Brain pericyte (primary cell): ENCODE measurements around the gene FOXN1.

Experiments
- DNase-seq: peaks from one replicate; pipeline ENCODE4 v3.0.0-alpha.2; 2012; ENCODE audit warnings: low read depth, low spot score

The FOXN1 gene

GRCh38 chr17:28477928-28478327, 28.2 kb upstream of the FOXN1 start:
- no peak for DNase-seq

GRCh38 chr17:28478712-28479615, 27.2 kb upstream of the FOXN1 start:
- no peak for DNase-seq

DNA sequence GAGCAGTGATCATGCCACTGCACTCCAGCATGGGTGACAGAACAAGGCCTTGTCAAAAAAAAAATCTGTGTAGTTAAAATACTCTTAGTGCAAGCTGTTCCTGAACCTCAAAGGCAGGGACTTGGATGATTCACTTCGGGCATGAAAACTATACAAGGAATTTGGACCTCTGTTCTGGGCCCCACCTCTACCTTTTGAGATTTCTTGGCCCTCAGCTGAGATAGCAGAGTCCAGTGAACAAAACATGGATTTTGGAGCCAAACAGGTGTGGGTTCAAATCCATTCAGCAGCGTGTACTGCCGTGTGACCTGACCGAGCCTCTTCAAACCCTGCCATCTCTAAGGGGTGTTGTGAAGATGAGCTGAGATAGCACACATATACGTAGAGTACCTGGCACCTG, 25.9 kb upstream of the FOXN1 start:
- DNase-seq = no peak

DNA sequence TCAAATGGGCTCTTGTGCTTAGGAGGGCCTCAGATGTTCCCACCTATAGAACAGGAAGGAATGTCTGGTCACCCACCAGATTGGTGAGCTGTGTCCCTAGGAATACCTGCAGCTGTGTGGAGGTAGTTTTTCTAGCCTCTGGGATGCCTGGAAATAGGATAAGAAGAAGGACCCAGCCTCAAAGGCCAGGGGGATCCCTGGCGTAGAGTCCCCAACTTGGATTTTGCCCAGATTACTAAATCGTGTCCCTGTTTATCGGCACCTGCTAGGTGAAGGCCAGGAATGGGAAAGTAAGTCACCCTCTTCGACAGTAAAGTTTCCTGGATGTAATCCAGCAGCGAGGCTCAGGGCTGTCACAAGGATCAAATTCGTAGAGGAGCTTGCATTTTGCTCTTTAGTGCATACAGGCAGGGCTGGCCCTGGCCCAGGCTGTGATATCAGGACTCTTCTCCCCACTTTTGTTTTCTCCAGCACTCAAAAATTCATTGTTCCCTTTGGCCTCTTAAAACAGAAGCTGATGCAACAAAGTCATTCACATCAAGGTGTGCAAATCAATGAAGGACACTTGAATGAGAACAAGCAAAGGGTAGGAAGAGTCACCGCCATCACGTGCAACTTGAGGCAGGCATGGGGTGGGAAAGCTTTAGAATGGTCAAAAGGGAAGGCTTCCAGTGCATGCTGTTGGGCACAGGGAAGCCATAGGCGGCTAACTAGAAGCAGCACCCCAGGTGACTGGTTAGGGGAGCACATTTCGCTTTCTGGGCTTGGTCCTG, 25.2 kb upstream of the FOXN1 start:
- DNase-seq = no peak

- DNase-seq = no peak
Observed at GRCh38 chr17:28482551-28483199, 23.5 kb upstream of the FOXN1 start.

DNA sequence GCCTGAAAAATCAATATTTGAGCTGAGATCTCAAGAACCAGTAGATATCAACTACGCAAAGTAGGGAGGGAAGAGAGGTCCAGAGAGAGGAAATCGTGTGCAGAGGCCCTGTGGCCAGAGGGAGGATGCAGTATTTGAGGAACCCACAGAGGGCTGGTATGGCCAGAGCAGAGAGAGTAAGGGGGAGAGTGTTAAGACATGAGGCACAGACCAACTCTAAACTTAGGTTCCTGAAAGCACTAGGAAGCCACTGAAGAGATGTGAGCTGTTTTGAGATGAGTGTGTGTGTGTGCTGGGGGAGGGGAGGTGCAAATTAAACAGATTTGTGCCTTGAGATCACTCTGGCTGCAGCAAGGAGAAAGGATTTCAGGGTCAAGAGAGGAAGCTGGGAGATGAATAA, 21.9 kb upstream of the FOXN1 start:
- DNase-seq = no peak

DNA sequence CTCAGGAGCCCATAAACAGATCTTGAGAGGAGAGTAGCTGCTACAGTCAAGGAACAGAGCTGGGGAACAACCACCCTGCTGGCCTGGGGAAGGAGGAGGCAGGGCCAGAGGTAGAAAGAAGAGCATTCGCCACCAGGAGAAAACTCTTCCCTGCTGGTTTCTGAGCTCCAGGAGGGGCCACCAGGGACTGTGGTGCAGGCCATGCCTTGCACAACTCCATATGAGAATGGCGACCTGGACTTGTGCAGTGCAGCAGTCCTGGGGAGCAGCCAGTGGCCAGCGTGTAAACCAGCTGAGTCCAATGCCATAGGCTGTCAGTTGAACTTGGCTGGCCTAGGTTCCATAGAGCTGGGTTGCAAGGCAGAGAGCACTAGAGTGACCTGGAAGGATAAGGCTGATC, 21.1 kb upstream of the FOXN1 start:
- no peak for DNase-seq

- no peak for DNase-seq
Observed at GRCh38 chr17:28487881-28488532, 18.1 kb upstream of the FOXN1 start.

DNA sequence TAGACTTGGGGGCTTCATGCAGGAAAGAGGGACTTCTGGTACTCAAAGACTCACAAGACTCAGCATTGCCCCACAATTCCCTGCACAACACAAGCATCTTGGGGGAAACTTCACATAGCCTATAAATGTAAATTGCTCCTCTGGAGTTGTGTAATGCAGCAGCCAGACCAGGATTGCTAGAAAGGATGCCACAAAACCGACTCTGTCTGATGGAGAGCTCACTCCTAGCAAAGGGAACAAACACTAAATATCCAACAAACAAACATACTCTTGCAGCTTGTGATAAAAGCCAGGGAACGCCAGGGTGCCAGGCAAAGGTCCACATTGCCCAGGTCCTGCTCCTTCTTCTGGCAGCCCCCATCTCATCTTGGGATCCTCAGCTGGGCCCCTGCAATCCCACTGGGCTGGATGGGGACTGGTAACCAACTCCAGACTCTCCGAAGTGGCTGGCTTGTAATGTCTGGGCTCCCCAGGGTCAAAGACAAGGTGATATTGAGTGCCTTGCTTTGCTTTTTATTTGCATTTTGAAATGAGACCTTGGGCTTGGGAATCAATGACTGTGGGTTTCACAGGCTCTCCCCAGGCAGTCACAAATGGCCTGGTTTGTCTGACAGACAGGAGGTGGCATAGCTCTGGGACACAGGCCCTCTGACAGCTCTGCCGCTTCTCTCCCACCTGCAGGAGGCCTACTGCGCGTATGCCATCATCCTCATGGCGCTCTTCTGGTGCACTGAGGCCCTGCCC, 17.4 kb upstream of the FOXN1 start:
- no peak for DNase-seq

DNA sequence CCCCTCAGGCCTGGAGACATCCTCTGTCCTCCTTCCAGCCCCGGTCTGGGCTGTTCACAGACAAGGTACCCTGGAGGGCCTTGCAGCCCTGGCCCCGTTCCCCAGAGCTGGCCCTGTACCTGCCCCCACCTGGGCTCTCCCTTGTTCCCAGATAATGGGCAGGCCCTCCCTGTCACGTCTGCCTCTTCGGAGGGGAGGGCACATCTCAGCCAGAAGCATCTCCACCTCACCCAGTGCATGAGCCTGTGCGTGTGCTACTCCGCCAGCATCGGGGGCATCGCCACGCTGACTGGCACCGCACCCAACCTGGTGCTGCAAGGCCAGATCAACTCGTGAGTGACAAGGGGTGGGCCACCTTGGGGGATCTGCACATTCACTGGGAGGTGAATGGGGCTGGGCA, 14.9 kb upstream of the FOXN1 start:
- no peak for DNase-seq

DNA sequence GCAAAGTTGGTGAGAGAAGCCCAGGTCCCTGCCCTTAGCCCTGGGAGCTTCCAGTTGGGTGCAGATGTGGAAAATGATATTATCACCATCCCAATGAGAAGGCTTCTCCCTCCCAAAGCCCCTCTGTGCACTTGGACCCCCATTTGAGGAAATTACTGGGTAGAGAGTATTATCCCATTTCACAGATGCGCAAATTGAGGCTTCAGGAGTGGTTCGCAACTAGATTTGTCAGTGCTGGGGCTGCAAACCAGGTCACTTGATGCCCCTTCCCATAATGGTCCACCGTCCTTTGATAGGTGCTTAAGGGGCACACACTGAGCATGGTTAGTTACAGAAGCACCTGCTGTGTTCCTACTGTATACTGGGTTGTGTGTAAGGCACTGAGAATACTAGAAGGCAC, 14.3 kb upstream of the FOXN1 start:
- DNase-seq = no peak

GRCh38 chr17:28492352-28493310, 13.5 kb upstream of the FOXN1 start:
- no peak for DNase-seq

GRCh38 chr17:28493460-28493859, 12.7 kb upstream of the FOXN1 start:
- DNase-seq = no peak

- DNase-seq = no peak
Observed at GRCh38 chr17:28494445-28495188, 11.5 kb upstream of the FOXN1 start.

DNA sequence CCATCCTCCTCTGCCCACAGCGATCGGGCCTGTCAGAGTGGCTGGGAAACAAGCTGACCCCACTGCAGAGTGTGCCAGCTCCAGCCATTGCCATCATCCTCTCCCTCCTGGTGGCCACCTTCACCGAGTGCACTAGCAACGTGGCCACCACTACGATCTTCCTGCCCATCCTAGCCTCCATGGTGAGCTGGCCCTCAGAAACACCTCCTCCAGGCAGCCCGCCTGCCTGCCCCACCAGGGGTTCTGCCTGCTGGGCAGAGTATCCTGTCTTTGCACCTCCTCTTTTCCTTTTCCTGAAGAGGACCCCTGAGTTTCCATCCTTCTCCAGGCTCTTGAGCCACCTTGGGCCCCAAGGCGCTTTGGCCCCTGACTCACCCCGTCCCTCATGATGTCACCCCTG, 10.5 kb upstream of the FOXN1 start:
- DNase-seq = no peak

DNA sequence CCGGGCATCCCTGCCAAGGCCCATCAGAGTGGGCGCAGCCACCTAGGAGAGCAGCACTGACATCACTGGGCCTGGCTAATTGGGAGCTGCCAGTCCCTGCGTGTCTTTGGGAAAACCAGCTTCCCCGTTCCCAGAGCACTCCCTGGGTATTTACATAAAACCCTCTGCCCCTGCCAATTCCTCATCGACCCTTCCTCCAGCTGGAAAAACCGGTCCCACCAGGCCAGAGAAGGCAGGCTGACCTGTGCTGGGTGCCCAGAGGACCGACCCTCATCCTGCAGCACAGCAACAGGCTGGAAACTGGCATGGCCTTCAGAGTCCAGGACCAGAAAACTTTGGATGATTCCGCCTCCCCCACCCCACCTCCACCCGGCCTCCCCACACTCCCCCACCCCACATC, 8.2 kb upstream of the FOXN1 start:
- DNase-seq = no peak

DNA sequence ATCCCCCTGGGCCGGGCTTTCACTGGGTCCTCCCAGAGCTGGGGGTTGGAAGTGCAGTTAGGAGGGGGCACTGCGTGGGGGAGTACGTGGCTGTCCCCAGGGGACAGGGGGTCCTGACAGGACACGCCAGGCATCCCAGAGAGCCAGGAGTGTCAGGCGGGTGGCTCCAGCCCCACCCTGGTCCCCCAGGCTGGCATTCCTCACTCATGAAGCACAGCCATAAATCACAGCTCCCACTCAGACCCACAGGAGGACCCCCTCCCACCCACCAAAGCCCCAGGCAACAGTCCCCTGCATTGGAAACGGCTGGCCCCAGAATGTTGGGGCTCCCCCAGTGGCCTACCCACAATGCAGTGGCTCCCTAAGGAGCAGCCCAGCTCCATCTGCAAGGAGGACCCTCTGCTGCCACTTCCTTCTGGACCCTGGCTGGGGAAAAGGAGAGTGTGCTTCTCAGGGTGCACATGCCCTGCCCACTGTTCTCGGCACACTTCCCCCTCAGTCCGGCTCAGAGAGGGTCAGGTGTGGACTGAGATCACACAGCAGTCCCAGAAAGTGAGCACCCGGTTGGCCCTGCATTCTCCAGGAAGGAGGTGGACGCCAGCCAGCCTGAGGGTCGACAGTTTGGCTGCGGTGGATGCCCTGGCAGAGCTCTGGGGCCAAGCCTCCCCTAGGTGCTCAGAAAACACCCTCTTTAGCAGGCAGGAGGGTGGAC, 7.3 kb upstream of the FOXN1 start:
- DNase-seq = no peak

GRCh38 chr17:28499364-28499664, 6.8 kb upstream of the FOXN1 start:
- DNase-seq = no peak
